HepG2 (cell line): ENCODE data around the gene ADAM10. TPM values are rescaled to one million over a fixed set of nuclear protein-coding genes. Genes with fewer than 3 reads are reported as not detected.

Experiments
- ATAC-seq: fragments of 200-7000 bp; cut with Tn5 transposase; 3 replicates; pipeline ENCODE4 v1.9.1; 2020; ENCODE audit warnings: mild to moderate bottlenecking, moderate library complexity
- BruUV-seq: library from RNA; stranded (reverse); fragments of 400-500 nt; replicated peaks from 2 replicates; lab custom pipeline; 2021; lab: Mats Ljungman, UMichigan
- CTCF ChIA-PET: fragments of 300-600 bp; formaldehyde crosslinking; extraction: SDS; loops from one replicate; lab custom pipeline; 2021; ENCODE audit warnings: low total read pairs, inconsistent platforms, low intra/inter-chr PET ratio; lab: Yijun Ruan, JAX
- POLR2A ChIA-PET: fragments of 350-600 bp; sonication (Branson Sonifier 250); formaldehyde crosslinking; loops from one replicate; lab custom pipeline; 2020; ENCODE audit warnings: antibody characterized with exemption, inconsistent platforms; lab: Yijun Ruan, JAX
- DNase-seq: peaks from one replicate; pipeline ENCODE4 v3.0.0-alpha.2; 2015; ENCODE audit warnings: low spot score
- FAIRE-seq: peaks from 3 replicates; lab custom pipeline; 2011; peaks lifted over from hg19 to GRCh38; lab: Jason Lieb, UNC
- H2AFZ ChIP-seq: one replicate; pipeline ENCODE4 v1.6.1; 2011; ENCODE audit warnings: low read length, inconsistent platforms
- H3K27ac ChIP-seq: fragments of 300-600 bp; 3 replicates; pipeline ENCODE4 v1.8.0; 2011; ENCODE audit warnings: mixed run types, mild to moderate bottlenecking, mixed read lengths, low read length, inconsistent platforms; ENCODE audit not compliant: insufficient read depth; ENCODE audit errors: extremely low read length
- H3K27me3 ChIP-seq, 2 experiments: fragments of 200-600 bp in 1 of 2; 2 replicates in 1 of 2; 3 replicates in 1 of 2; pipeline versions ENCODE4 v1.6.0 to v1.8.0; 2011; ENCODE audit warnings: low read length in 2 of 2, mild to moderate bottlenecking in 2 of 2, moderate library complexity in 2 of 2, inconsistent platforms in 1 of 2; ENCODE audit not compliant: insufficient read depth in 2 of 2, control insufficient read depth in 1 of 2
- H3K36me3 ChIP-seq, 2 experiments: fragments of 200-600 bp in 1 of 2; replicated peaks in 1 of 2; 2 replicates in 1 of 2; 3 replicates in 1 of 2; pipeline versions ENCODE4 v1.5.1 to v1.8.0; 2011; ENCODE audit warnings: low read length in 2 of 2, inconsistent platforms in 1 of 2; ENCODE audit not compliant: insufficient read depth in 2 of 2, control insufficient read depth in 1 of 2
- H3K4me1 ChIP-seq: 2 replicates; pipeline ENCODE4 v1.5.1; 2012; ENCODE audit warnings: low read length, inconsistent platforms; ENCODE audit not compliant: insufficient read depth
- H3K4me2 ChIP-seq: 2 replicates; pipeline ENCODE4 v1.6.0; 2011; ENCODE audit warnings: low read depth, low read length, inconsistent platforms
- H3K4me3 ChIP-seq, 3 experiments: fragments of 200-600 bp in 1 of 3; sonication (generic), shearing (Covaris generic) in 1 of 3; replicated peaks in 1 of 3; 2 replicates each; pipeline ENCODE4 v1.5.1; 2011 to 2016; ENCODE audit warnings: low read length in 3 of 3, inconsistent platforms in 2 of 3, low read depth in 2 of 3, mild to moderate bottlenecking in 2 of 3, control low read depth in 1 of 3, mixed read lengths in 1 of 3; ENCODE audit not compliant: insufficient read depth in 1 of 3
- H3K79me2 ChIP-seq: one replicate; pipeline ENCODE4 v1.6.1; 2011; ENCODE audit warnings: low read length, inconsistent platforms; ENCODE audit not compliant: insufficient read depth
- H3K9ac ChIP-seq: 2 replicates; pipeline ENCODE4 v1.6.0; 2011; ENCODE audit warnings: mild to moderate bottlenecking, low read depth, low read length, inconsistent platforms; ENCODE audit not compliant: insufficient read depth
- H3K9me3 ChIP-seq: 2 replicates; pipeline ENCODE4 v1.5.1; 2012; ENCODE audit warnings: mild to moderate bottlenecking, low read length
- H4K20me1 ChIP-seq: 2 replicates; pipeline ENCODE4 v1.6.0; 2011; ENCODE audit warnings: inconsistent platforms, mild to moderate bottlenecking, low read length, moderate library complexity; ENCODE audit not compliant: insufficient read depth
- ZNF503 ChIP-seq: sonication (generic); formaldehyde crosslinking; IDR thresholded peaks from 2 replicates; pipeline ENCODE4 v1.4.0; 2020; ENCODE audit warnings: missing genetic modification reagents
- in situ Hi-C: cut with HindIII; loops from 2 replicates; pipeline ENCODE4 v1.10.0; 2017; ENCODE audit warnings: low pct_unique_long_range_greater_than_20kb; ENCODE audit not compliant: extremely low pct_ligation_motif_present
- intact Hi-C: fragments of 100-400 bp; cut with micrococcal nuclease; formaldehyde crosslinking; loops from one replicate; pipeline ENCODE4 v1.10.0; 2022; ENCODE audit not compliant: unreplicated experiment
- polyA plus RNA-seq, 8 experiments: library from polyadenylated mRNA; depleted of rRNA in 3 of 8; stranded (reverse) in 7 of 8; unstranded in 1 of 8; fragments of >200 nt; fragmentation: Illumina TruSeq in 4 of 8; extraction: Trizol in 4 of 8; gene quantifications; 2 replicates each; pipeline versions ENCODE4 v1.2.1 to v1.2.3, GENCODE V29; 2011 to 2016; ENCODE audit warnings: low read depth in 4 of 8, missing spikeins in 1 of 8, mixed read lengths in 1 of 8; ENCODE audit not compliant: insufficient read depth in 1 of 8
- total RNA-seq, 5 experiments: library from RNA; depleted of rRNA; stranded (reverse); fragments of >200 nt; fragmentation: Illumina TruSeq; extraction: Trizol; gene quantifications; 2 replicates each; pipeline ENCODE4 v1.2.3, GENCODE V29; 2016; ENCODE audit warnings: low read depth in 1 of 5
- TF ChIP-seq, protein P1 (sequence below): sonication (generic); formaldehyde crosslinking; IDR thresholded peaks from 2 replicates; pipeline ENCODE4 v1.5.1; 2020; ENCODE audit warnings: missing genetic modification reagents, mild to moderate bottlenecking, borderline replicate concordance
- TF ChIP-seq, protein P2 (sequence below): sonication (generic); formaldehyde crosslinking; IDR thresholded peaks from 2 replicates; pipeline ENCODE4 v1.4.0; 2020; ENCODE audit warnings: missing genetic modification reagents, mild to moderate bottlenecking, borderline replicate concordance

The ADAM10 gene
- total and polyA plus RNA-seq, 2 of the 13 experiments (the other 11 are each of a cell fraction or from before 2014, with no cell fraction given) = 92.7 to 125 TPM

GRCh38 chr15:58762285-58762684, 12.8 kb upstream of the ADAM10 start:
- Histone ChIP-seq H3K36me3 (no peaks in the 10 kb centered on the region), H4K20me1 (no peaks in the 10 kb centered on the region), H3K4me2 (no peak overlapping the region), H3K4me1 (peaks cover 7% of the 10 kb centered on the region), H2AFZ (no peak overlapping the region), H3K27me3 (no peaks in the 10 kb centered on the region), H3K9me3 (peaks cover 8% of the 10 kb centered on the region), H3K4me3 (no peak overlapping the region), H3K9ac (no peak overlapping the region), H3K27ac (no peak overlapping the region), H3K79me2 (no peaks in the 10 kb centered on the region)
- TF ChIP-seq, protein P1, sequence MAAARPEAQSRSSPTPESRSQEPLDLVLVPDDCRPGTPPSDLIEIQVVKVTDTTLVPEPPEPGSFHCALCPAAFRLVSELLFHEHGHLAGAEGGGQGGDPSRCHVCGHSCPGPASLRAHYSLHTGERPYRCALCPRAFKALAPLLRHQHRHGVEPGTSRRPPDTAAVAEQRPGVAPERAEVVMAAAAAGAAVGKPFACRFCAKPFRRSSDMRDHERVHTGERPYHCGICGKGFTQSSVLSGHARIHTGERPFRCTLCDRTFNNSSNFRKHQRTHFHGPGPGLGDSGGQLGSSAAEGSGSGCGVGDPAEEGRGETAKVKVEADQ (CRISPR knock-in tag) = no peak
- TF ChIP-seq, protein P2, sequence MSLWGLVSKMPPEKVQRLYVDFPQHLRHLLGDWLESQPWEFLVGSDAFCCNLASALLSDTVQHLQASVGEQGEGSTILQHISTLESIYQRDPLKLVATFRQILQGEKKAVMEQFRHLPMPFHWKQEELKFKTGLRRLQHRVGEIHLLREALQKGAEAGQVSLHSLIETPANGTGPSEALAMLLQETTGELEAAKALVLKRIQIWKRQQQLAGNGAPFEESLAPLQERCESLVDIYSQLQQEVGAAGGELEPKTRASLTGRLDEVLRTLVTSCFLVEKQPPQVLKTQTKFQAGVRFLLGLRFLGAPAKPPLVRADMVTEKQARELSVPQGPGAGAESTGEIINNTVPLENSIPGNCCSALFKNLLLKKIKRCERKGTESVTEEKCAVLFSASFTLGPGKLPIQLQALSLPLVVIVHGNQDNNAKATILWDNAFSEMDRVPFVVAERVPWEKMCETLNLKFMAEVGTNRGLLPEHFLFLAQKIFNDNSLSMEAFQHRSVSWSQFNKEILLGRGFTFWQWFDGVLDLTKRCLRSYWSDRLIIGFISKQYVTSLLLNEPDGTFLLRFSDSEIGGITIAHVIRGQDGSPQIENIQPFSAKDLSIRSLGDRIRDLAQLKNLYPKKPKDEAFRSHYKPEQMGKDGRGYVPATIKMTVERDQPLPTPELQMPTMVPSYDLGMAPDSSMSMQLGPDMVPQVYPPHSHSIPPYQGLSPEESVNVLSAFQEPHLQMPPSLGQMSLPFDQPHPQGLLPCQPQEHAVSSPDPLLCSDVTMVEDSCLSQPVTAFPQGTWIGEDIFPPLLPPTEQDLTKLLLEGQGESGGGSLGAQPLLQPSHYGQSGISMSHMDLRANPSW (CRISPR knock-in tag) = no peak
- no peak for TF ChIP-seq ZNF503
- in situ Hi-C loops (no loop called here), intact Hi-C loops (no loop called here)
- ATAC-seq (no peak), FAIRE-seq (no peak), DNase-seq (no peak)
- no TSS peak for BruUV-seq
- ChIA-PET CTCF (no interaction called here), POLR2A (interaction anchor here (1.5 to 1.6 kb wide), 2 partner anchors 8 to 12 kb away, joined by 7 read pairs; partner anchors contain the start of genes ADAM10 and MINDY2)
